ENCODE measurements around the gene SOX30.

The SOX30 gene

GRCh38 chr5:157598350-157598936 is 53.8 kb downstream of the SOX30 start:
- H3K9ac ChIP-seq (ENCODE audit: low read length), result no peak overlapping the region
- H3K27me3 ChIP-seq (ENCODE audit: control insufficient read depth, insufficient read depth, low read length), result no peaks in the 10 kb centered on the region
- no peaks in the 10 kb centered on the region for H3K36me3 ChIP-seq (ENCODE audit: control insufficient read depth, insufficient read depth, low read length)
- no peak overlapping the region for H3K4me3 ChIP-seq (ENCODE audit: low read length)
- no peak overlapping the region for H3K27ac ChIP-seq (ENCODE audit: low read depth, low read length)
- no peaks in the 10 kb centered on the region for H3K4me1 ChIP-seq (ENCODE audit: control insufficient read depth, insufficient read depth, low read length)

DNA sequence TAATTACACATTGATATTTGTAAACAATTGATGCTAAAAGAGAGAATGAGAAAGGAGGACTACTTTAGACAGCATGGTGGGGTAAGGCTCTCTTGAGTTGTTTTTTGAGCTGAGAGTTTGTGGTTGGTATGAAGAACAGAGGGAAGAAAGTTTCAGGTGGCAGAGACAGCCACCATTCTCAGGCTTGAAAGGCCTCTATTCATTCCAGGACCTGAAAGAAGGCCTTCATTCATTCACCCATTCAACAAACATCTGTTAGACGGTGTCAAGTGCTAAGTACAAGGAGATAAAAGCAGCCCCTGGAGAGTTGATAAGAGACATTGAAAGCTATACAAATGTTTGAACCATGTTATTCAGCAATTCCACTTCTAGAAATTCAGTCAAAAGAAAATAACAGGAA is 55.0 kb downstream of the SOX30 start:
- Histone ChIP-seq H3K36me3 (ENCODE audit: control insufficient read depth, insufficient read depth, low read length) (no peaks in the 10 kb centered on the region), H3K27me3 (ENCODE audit: control insufficient read depth, insufficient read depth, low read length) (no peaks in the 10 kb centered on the region), H3K4me3 (ENCODE audit: low read length) (no peak overlapping the region), H3K9ac (ENCODE audit: low read length) (no peak overlapping the region), H3K4me1 (ENCODE audit: control insufficient read depth, insufficient read depth, low read length) (no peaks in the 10 kb centered on the region), H3K27ac (ENCODE audit: low read depth, low read length) (no peak overlapping the region)

DNA sequence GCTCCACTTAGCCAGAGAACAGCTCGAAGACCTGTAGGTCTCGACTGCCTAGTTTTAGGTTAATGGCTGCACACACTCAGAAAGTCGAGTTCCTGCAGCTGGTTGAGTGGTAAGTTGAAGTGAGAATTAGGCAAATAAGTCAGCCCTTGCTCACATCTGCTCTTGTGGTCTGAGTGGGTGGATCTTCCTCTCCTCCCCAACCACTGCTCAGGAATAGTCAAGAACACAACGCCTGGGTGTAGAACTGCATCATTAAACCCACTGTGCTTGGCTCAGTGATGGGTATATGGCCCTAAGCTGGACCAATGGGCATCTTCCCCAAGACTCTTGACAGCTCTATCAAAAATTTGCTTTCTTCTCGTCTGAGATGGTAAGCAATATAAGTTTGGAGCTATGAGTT is 55.8 kb downstream of the SOX30 start:
- no peaks in the 10 kb centered on the region for H3K4me1 ChIP-seq (ENCODE audit: control insufficient read depth, insufficient read depth, low read length)
- H3K27me3 ChIP-seq (ENCODE audit: control insufficient read depth, insufficient read depth, low read length), result no peaks in the 10 kb centered on the region
- no peaks in the 10 kb centered on the region for H3K36me3 ChIP-seq (ENCODE audit: control insufficient read depth, insufficient read depth, low read length)
- no peak overlapping the region for H3K4me3 ChIP-seq (ENCODE audit: low read length)
- no peak overlapping the region for H3K27ac ChIP-seq (ENCODE audit: low read depth, low read length)
- H3K9ac ChIP-seq (ENCODE audit: low read length), result no peak overlapping the region

GRCh38 chr5:157594675-157595459 is 57.4 kb downstream of the SOX30 start:
- H3K27me3 ChIP-seq (ENCODE audit: control insufficient read depth, insufficient read depth, low read length), result no peaks in the 10 kb centered on the region
- no peak overlapping the region for H3K4me3 ChIP-seq (ENCODE audit: low read length)
- no peak overlapping the region for H3K27ac ChIP-seq (ENCODE audit: low read depth, low read length)
- H3K4me1 ChIP-seq (ENCODE audit: control insufficient read depth, insufficient read depth, low read length), result no peaks in the 10 kb centered on the region
- no peaks in the 10 kb centered on the region for H3K36me3 ChIP-seq (ENCODE audit: control insufficient read depth, insufficient read depth, low read length)
- no peak overlapping the region for H3K9ac ChIP-seq (ENCODE audit: low read length)

GRCh38 chr5:157594257-157594656 is 58.0 kb downstream of the SOX30 start:
- Histone ChIP-seq H3K27me3 (ENCODE audit: control insufficient read depth, insufficient read depth, low read length) (no peaks in the 10 kb centered on the region), H3K9ac (ENCODE audit: low read length) (no peak overlapping the region), H3K4me3 (ENCODE audit: low read length) (no peak overlapping the region), H3K4me1 (ENCODE audit: control insufficient read depth, insufficient read depth, low read length) (no peaks in the 10 kb centered on the region), H3K27ac (ENCODE audit: low read depth, low read length) (no peak overlapping the region), H3K36me3 (ENCODE audit: control insufficient read depth, insufficient read depth, low read length) (no peaks in the 10 kb centered on the region)

DNA sequence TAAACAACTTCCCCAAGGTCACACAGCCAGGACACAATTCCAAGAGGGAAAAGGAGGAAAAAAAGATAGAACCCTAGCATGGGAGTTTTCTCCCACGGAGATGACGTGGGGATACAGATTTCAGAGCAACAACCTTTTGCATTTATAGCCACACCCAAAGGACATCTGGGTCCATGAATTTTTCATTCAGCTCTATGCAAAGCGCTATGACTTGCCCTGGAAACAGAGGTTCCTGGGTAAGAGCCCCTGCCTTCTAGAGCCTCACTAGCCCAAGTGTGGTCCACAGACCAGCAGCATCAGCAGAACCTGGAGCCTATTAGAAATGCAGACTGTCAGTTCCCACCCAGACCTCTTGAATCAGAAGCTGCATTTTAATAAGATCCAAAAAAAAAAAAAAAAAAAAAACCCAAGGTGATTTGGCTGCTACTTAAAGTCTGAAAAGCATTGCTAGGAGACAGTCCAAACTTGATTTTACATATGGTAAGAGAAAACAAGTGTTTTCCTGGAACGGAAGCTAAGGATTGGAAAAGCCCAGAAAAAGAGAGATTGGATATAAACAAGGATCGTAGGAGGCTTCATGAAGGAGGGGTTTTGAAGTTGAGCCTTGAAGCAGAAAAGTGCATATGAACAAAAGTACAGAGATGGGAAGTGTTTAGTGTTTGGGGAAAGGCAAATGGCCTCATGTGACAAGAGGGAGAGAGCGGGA is 59.0 kb downstream of the SOX30 start:
- H3K27ac ChIP-seq (ENCODE audit: low read depth, low read length), result no peak overlapping the region

DNA sequence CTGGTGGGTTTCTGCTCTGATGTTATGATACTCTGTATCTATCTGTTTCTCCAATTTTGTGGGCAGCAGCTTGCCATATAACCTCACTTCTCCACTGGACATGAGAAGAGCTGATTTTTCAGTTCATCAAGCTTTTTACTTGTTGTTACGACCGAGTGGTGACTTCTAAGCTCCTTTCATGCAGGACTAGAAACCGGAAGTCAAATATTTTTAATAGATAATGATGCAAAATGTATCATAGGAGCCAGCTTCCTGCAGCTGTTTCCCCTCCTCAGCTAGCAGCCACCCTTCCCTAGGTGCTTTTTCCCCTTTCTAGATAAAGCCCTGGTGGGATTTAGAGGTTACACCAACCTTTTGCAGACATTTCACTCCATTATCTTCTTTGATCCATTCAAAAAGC is 59.6 kb downstream of the SOX30 start:
- H3K27ac ChIP-seq (ENCODE audit: low read depth, low read length), result no peak overlapping the region

More for the DNA sequence above, 59.0 kb downstream of the SOX30 start:
- Histone ChIP-seq H3K4me3 (ENCODE audit: low read length) (no peak overlapping the region), H3K36me3 (ENCODE audit: control insufficient read depth, insufficient read depth, low read length) (no peaks in the 10 kb centered on the region), H3K4me1 (ENCODE audit: control insufficient read depth, insufficient read depth, low read length) (no peaks in the 10 kb centered on the region), H3K27me3 (ENCODE audit: control insufficient read depth, insufficient read depth, low read length) (no peaks in the 10 kb centered on the region), H3K9ac (ENCODE audit: low read length) (no peak overlapping the region)

DNA sequence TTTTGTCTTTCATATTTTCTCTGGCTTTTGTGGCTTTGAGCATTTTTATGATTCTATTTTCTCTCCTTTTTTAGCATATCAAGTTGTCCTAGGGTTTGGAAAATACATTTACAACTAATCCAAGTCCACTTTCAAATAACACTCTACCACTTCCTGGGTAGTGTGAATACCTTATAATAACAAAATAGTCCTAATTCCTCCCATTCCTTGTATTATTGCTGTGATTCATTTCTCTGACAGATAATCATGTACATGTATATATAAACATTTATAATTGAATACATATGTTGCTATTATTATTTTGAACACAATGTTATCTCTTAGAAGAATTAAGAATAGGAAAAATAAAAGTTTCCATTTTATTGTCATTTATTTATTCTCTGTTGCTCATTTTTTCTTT is 61.8 kb downstream of the SOX30 start:
- Histone ChIP-seq H3K27me3 (ENCODE audit: control insufficient read depth, insufficient read depth, low read length) (no peaks in the 10 kb centered on the region), H3K4me1 (ENCODE audit: control insufficient read depth, insufficient read depth, low read length) (no peaks in the 10 kb centered on the region), H3K9ac (ENCODE audit: low read length) (no peak overlapping the region), H3K4me3 (ENCODE audit: low read length) (no peak overlapping the region), H3K36me3 (ENCODE audit: control insufficient read depth, insufficient read depth, low read length) (no peaks in the 10 kb centered on the region), H3K27ac (ENCODE audit: low read depth, low read length) (no peak overlapping the region)

More for the DNA sequence above, 59.6 kb downstream of the SOX30 start:
- no peaks in the 10 kb centered on the region for H3K27me3 ChIP-seq (ENCODE audit: control insufficient read depth, insufficient read depth, low read length)
- H3K36me3 ChIP-seq (ENCODE audit: control insufficient read depth, insufficient read depth, low read length), result no peaks in the 10 kb centered on the region
- no peak overlapping the region for H3K9ac ChIP-seq (ENCODE audit: low read length)
- H3K4me3 ChIP-seq (ENCODE audit: low read length), result no peak overlapping the region
- no peaks in the 10 kb centered on the region for H3K4me1 ChIP-seq (ENCODE audit: control insufficient read depth, insufficient read depth, low read length)

GRCh38 chr5:157584628-157585027 is 67.6 kb downstream of the SOX30 start:
- Histone ChIP-seq H3K36me3 (ENCODE audit: control insufficient read depth, insufficient read depth, low read length) (no peaks in the 10 kb centered on the region), H3K4me3 (ENCODE audit: low read length) (no peak overlapping the region), H3K4me1 (ENCODE audit: control insufficient read depth, insufficient read depth, low read length) (no peaks in the 10 kb centered on the region), H3K9ac (ENCODE audit: low read length) (no peak overlapping the region), H3K27me3 (ENCODE audit: control insufficient read depth, insufficient read depth, low read length) (no peaks in the 10 kb centered on the region), H3K27ac (ENCODE audit: low read depth, low read length) (no peak overlapping the region)

DNA sequence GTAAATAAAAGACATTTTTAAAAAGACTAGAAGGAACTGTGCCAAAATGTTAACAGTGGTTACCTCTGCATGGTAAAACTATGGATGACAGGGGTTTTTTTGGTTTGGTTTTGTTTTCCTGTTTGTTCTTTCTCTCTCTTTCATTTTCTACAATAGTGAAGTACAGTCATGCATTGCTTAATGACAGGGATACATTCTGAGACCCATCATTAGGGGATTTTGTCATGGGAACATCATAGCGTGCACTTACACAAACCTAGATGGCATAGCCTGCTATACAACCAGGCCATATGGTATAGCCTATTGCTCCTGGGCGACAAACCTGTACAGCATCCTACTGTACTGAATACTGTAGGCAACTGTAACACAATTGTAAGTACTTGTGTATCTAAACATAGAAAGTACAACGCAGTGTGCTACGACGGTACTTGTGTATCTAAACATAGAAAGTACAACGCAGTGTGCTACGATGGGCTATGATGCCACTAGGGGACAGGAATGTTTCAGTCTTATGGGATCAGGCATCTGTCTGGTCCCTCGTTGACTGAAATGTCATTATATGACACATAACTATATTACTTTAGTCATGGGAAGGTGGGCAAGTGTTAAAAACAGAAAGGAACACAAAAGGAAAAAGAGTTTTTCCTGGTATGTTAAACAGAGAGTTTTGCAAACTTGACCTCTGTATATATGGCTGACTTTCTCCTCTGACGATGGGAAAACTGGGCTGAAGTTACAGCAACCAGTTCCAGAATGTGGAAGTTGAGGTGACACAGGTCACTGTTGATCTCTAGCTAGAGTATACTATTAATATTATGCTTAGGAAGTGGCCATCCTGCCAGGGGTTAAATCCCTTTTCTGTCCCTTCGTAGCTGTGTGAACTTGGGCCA is 69.3 kb downstream of the SOX30 start:
- Histone ChIP-seq H3K27me3 (ENCODE audit: control insufficient read depth, insufficient read depth, low read length) (no peaks in the 10 kb centered on the region), H3K4me3 (ENCODE audit: low read length) (no peak overlapping the region), H3K36me3 (ENCODE audit: control insufficient read depth, insufficient read depth, low read length) (no peaks in the 10 kb centered on the region), H3K4me1 (ENCODE audit: control insufficient read depth, insufficient read depth, low read length) (no peaks in the 10 kb centered on the region), H3K9ac (ENCODE audit: low read length) (no peak overlapping the region), H3K27ac (ENCODE audit: low read depth, low read length) (no peak overlapping the region)

GRCh38 chr5:157581901-157582300 is 70.3 kb downstream of the SOX30 start:
- H3K27me3 ChIP-seq (ENCODE audit: control insufficient read depth, insufficient read depth, low read length), result no peaks in the 10 kb centered on the region
- no peak overlapping the region for H3K27ac ChIP-seq (ENCODE audit: low read depth, low read length)
- H3K4me3 ChIP-seq (ENCODE audit: low read length), result no peak overlapping the region
- no peak overlapping the region for H3K9ac ChIP-seq (ENCODE audit: low read length)
- H3K36me3 ChIP-seq (ENCODE audit: control insufficient read depth, insufficient read depth, low read length), result no peaks in the 10 kb centered on the region
- H3K4me1 ChIP-seq (ENCODE audit: control insufficient read depth, insufficient read depth, low read length), result no peaks in the 10 kb centered on the region

All from rectal smooth muscle tissue (tissue), 1 donor.